GM10248 (cell line): ENCODE results near the gene RAB1B.

ENCODE experiments used
- CTCF ChIA-PET: fragments of 300-600 bp; sonication (Branson Sonifier 250); formaldehyde crosslinking; extraction: SDS; loops from one replicate; lab custom pipeline; 2021; ENCODE audit warnings: antibody characterized with exemption; lab: Yijun Ruan, JAX
- POLR2A ChIA-PET: fragments of 350-650 bp; sonication (Branson Sonifier 250); formaldehyde crosslinking; extraction: SDS; loops from one replicate; lab custom pipeline; 2020; ENCODE audit warnings: antibody characterized with exemption; lab: Yijun Ruan, JAX
- DNase-seq: peaks from one replicate; pipeline ENCODE4 v3.0.0; 2012; ENCODE audit errors: extremely low spot score
- TF ChIP-seq, protein P1 (sequence below): IDR thresholded peaks from 2 replicates; pipeline ENCODE4 v1.5.1; 2012; ENCODE audit warnings: mild to moderate bottlenecking, low read depth; ENCODE audit errors: extremely low read depth, missing control alignments, control extremely low read depth

RAB1B gene

GRCh38 chr11:66314561-66315497, 46.4 kb downstream of the RAB1B start:
- POLR2A ChIA-PET = no interaction called here
- TF ChIP-seq, protein P1, sequence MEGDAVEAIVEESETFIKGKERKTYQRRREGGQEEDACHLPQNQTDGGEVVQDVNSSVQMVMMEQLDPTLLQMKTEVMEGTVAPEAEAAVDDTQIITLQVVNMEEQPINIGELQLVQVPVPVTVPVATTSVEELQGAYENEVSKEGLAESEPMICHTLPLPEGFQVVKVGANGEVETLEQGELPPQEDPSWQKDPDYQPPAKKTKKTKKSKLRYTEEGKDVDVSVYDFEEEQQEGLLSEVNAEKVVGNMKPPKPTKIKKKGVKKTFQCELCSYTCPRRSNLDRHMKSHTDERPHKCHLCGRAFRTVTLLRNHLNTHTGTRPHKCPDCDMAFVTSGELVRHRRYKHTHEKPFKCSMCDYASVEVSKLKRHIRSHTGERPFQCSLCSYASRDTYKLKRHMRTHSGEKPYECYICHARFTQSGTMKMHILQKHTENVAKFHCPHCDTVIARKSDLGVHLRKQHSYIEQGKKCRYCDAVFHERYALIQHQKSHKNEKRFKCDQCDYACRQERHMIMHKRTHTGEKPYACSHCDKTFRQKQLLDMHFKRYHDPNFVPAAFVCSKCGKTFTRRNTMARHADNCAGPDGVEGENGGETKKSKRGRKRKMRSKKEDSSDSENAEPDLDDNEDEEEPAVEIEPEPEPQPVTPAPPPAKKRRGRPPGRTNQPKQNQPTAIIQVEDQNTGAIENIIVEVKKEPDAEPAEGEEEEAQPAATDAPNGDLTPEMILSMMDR = no peak
- no peak for DNase-seq
- CTCF ChIA-PET = interaction anchor here (0.7 to 1.3 kb wide), 6 partner anchors 12 to 75 kb away, joined by 3 to 4 read pairs (median 3); no protein-coding TSS in a partner anchor

DNA sequence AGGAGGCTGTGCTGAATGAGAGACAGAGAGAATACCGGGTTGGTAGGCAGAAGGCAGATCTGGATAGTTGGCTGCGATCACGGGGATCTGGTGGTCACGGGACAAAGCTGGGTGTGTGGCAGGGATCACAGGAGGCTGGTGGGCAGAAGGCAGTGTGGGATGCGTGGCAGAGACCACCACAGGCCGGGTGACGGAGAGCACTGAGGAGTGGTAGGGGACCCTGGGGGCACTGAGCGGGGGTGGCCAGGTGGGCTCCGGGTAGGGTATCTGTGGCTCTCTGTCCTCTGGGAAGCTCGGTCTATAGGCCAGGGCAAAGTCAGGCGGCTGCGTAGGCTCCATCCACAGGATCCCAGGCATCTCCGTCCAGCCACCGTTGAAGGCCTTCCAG, 47.1 kb downstream of the RAB1B start:
- TF ChIP-seq, protein P1 = no peak
- ChIA-PET POLR2A (no interaction called here), CTCF (interaction anchor here (0.7 to 1.6 kb wide), 7 partner anchors 11 to 74 kb away, joined by 3 to 4 read pairs (median 3); no protein-coding TSS in a partner anchor)
- DNase-seq = no peak

- no peak for DNase-seq
- ChIA-PET POLR2A (interaction anchor here (0.6 kb wide), 1 partner anchor 810 kb away, joined by 6 read pairs; no protein-coding TSS in a partner anchor), CTCF (interaction anchor here (0.8 to 1.6 kb wide), 6 partner anchors 13 to 73 kb away, joined by 3 to 4 read pairs (median 3); no protein-coding TSS in a partner anchor)
- TF ChIP-seq, protein P1 = no peak
Measured at GRCh38 chr11:66315921-66316811, 47.7 kb downstream of the RAB1B start.

- DNase-seq = no peak
- POLR2A ChIA-PET = interaction anchor here (0.6 kb wide), 1 partner anchor 811 kb away, joined by 6 read pairs; no protein-coding TSS in a partner anchor
- CTCF ChIA-PET = interaction anchor here (1.5 to 1.6 kb wide), 2 partner anchors 34 to 69 kb away, joined by 3 to 6 read pairs; no protein-coding TSS in a partner anchor
- TF ChIP-seq, protein P1 = no peak
Measured at GRCh38 chr11:66316849-66317251, 48.4 kb downstream of the RAB1B start, which contains the start of gene CD248. TSS of gene CD248 (minus strand) at chr11:66317044. CDS start at chr11:66317027, 17 bp downstream.

DNA sequence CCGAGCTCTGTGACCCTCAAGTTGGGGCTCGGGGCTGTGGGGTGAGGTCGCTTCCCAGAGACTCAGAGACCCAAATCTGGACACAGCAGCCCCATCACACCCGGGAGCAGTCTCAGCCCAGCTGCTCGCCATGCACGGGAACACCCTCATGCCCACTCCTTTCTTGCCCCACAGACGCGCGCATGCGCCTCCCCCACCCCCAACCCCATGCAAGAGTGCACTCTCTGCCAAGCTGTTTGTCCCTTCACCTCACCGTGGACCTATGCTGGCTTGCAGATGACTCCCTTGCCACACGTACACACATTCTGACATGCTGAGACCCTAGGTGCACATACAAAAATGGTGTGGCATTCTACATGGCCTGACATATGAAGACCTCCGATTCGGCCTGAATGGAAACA, 48.9 kb downstream of the RAB1B start:
- DNase-seq = no peak
- CTCF ChIA-PET = interaction anchor here (1.1 to 1.6 kb wide), 4 partner anchors 11 to 69 kb away, joined by 3 to 6 read pairs (median 4); no protein-coding TSS in a partner anchor
- POLR2A ChIA-PET = no interaction called here

More for the DNA sequence above, 48.9 kb downstream of the RAB1B start:
- TF ChIP-seq, protein P1 = no peak
